Cerebellar cortex (tissue), 1 donor: Measurements from ENCODE around the gene MYPOP.

Experiments
- DNase-seq: peaks from one replicate; pipeline ENCODE4 v3.0.0-alpha.2; 2015; ENCODE audit warnings: low spot score

The MYPOP gene, protein sequence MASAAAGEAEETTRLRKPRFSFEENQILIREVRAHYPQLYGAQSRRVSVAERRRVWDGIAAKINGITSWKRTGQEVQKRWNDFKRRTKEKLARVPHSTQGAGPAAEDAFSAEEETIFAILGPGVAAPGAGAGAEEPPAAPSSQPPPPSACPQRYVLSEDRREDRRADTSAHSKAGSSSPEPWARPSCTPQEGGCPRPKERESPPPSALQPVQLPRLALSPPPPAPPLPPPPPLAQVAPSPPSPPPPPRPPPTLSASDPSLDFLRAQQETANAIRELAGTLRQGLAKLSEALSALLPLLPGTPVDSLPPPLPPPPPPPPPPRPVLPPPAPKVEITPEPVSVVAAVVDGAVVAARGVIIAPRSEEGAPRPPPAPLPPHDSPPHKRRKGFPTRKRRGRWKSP

DNA sequence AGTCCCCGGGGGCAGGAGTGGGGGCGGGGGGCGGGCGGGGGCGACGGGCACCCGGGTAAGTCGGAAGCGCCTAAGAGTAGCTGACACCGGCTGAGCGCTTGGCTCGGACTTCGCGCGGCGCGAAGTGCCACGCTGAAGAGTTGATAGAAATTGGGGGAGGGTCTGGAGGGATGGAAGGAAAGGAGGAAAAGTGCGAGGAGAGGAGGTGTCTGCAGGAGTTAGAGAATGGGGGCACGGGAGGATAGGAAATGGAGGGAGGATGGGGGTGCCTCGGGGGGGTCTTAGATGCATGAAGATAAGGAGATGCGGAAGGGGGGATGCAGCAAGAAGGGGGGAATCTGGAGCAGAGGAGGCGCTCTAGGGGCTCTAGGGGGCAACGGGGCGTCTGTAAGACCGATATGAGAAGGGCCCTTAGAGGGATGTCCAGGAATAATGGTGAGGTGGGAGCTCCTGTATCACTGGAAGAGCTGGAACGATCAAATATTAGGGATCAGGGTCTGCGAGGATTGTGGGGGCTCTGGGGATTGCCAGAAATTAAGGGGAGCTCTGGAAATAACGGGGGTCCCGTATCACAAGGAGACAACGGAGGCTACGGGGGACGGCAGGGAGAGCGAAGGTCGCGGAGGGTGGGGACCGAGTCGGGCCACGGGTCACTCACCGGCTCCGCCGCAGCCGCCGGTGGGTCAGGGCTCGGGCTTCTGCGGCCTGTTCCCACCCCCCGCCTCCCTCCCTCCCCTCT lies at the start of gene MYPOP:
TSS of gene MYPOP (minus strand) at position 702 of the 739 bp plus-strand sequence. CDS start 840 bp downstream, outside the sequence.
- DNase-seq = no peak

DNA sequence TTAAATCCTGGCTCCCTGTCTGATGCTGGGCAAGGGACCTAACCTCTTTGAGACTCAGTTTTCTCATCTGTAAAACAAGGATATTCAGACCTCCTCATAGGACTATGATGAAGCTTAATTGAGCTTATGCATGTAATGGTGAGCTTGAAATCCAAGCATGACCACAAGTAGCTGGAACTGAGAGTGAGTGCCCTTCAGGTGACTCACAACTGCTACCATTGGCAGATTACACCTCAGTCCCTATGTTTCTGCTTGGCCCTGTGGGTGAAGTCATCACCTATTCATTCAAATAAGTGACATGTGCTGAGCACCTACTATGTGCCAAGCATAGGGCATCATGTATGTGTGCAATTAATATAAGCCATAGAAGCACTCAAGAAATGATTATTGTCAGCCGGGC lies 45.5 kb upstream of the MYPOP start:
- DNase-seq = no peak

DNA sequence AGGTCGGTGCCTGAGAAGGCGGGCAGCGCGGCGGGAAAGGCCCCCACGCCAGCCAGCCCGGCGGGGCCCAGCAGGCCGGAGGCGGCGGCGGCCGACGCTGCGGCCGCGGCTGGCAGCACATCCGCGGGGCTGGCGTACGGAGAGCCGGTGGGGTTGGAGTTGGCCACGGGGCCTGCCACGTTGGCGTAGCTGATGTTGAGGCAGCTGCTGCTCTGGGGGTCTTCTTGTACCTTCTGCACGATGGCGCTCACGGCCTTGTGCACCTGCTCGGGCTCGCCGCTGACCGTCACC lies 38.0 kb upstream of the MYPOP start:
- DNase-seq = no peak

DNA sequence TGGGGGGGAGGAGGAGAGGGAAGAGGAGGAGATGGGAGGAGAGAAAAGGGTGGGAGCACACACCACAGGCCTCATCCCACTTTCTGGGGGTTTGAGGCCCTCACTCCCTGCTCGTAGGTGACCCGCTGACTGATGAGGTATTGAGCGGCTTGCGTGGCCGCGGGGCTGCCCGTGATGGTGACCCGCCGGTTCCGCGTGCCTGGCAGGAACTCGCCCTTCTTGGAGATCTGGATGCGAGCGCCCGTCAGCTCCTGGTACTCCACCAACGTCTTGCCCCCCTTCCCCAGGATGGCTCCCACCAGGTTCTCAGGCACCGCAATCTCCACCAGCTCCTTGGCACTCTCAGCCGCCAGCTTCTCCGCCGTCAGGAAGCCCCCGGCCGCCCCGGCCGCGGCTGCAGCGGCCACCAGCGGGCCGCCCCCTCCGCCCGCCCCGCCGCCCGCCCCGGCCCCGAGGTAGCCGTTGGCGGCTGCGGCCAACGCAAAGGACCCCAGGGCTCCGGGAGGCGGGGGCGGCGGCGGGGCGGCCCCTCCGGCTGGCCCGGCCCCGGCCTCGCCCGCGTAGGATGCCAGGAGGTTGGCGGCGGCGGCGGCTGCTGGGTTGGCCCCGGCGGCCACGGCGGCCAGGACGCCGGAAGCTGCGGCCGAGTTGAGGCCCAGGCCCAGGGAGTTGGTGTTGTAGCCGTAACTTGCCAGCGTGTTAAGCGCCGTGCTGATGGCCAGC lies 37.5 kb upstream of the MYPOP start:
- no peak for DNase-seq

DNA sequence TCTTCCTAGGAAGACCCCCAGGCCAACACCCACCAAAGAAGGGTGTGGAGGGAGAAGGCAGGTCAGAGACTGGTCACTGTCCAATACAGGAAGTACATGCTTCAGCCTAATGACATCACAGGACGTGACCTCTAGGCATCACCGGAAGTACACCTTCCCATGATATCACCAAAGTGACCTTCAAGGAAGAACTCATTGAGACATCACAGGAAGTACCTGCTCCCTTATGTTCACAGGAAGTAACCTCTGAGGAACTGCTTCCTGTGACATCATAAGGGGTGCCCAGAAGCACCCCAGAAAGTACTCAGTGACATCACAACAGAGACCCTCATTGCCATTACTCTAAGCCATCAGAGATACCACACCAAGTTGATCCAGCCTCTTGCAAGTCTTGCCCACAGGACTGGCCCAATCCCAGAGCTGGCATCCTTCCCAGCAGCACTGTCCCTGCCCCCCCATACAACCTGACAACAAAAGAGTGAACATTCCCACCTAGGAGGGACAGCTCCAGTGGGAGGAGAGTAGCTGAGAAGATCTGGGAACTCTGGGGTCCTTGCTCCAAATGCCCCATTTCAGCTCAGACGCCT lies 36.4 kb upstream of the MYPOP start:
- DNase-seq = no peak

DNA sequence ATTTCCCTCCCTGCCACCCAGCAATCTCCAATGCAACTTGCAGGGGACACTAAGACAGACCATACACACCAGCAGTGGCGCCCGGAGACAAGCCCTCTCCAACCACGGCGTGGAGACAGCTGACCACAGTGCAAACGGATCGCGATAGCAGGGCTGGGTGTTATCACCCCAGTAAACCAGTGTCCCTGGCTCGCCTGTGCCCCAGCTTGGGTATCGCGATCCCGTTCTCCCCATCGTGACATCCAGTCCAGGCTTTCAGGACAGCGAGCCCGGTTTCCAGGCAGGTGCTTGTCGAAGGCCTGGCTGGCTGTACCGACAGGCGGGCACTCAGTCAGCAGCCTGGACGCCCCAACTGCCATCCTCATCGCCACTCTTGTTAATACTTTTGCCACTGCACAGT lies 32.9 kb upstream of the MYPOP start:
- no peak for DNase-seq

DNA sequence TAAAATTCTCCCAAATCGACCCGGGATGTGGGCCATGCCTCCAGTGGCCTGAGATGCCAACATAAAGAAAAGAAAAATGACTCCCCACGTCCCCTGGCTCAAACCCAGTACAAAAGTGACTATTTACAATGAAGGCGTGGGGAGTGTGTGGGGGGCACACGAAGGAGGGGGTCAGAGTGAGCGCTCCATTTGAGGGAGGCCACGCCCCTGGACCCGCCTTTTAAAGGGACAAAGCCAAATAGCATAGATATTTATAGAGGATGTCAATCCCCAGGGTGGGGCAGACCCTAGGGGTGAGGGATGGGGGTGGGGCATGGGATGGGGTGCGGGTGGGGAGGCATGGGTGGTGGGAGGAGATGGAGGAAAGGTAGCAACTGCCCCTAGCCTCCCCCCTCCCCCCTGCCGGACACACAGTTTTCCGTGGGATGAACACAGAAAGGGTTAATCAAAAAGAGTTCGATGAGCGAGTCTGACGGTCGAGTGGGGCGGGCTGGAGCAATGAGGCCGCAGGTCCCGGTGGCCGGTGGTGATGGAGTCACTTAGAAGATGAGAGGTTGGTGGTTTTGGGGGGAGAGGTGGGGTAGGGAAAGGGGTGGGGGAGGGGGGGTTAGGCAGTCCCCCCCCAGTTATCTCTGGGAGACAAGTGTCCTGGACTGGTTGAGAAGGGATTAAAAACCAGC lies 32.3 kb upstream of the MYPOP start:
- DNase-seq = no peak

DNA sequence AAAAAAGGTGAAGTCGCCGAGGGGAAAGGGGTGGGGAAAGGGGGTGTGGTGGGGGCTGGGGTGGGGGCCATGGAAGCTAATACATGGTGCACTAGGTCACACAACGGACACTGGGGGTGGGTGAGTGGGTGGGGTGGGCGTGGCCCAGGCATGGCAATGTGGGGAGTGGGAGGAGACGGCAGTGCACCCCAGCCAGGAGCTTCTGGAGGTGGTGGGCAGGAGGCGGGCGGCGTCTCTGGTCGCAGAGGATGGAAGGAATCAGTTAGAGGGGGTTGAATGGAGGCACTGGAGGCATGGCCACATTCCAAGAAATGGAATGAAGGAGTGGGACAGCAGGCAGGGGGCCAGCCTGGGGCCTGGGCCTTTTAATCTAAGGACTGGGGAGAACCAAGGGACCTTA lies 31.3 kb upstream of the MYPOP start:
- DNase-seq = no peak

DNA sequence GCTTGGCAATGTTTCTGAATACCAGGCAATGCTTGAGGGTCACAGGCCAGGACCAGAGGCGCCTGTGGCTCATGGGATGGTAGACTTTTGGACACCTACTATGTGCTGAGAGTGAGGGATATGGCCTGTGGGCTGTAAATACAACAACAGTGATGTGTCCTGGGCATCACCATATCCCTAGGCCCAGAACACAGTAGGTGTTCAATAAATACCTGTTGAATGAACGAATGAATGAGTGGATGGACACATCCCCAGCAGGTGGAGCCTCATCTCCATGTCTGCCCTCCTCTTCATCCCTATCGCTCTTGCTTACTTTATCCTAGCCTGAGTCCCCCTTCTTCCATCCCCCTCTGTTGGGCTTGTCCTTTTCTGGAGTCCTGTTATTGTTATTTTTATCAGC lies 28.6 kb upstream of the MYPOP start:
- DNase-seq = no peak

DNA sequence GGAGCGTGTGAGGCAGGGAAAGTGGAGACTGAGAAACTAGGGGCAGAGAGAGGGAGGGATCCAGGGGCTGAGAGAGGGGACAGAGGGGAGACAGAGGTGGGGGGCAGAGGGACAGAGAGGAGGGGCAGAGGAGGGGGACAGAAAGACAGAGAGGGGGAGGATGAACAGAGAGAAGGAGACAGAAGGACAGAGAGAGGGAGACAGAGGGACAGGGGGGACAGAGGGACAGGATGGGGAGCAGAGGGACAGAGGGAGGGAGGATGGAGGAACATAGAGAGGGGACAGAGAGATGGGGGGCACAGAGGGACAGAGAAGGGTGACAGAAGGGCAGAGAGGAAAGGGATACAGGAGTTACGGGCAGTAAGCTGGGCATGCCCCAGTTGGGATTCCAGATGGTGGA lies 26.8 kb upstream of the MYPOP start:
- no peak for DNase-seq

DNA sequence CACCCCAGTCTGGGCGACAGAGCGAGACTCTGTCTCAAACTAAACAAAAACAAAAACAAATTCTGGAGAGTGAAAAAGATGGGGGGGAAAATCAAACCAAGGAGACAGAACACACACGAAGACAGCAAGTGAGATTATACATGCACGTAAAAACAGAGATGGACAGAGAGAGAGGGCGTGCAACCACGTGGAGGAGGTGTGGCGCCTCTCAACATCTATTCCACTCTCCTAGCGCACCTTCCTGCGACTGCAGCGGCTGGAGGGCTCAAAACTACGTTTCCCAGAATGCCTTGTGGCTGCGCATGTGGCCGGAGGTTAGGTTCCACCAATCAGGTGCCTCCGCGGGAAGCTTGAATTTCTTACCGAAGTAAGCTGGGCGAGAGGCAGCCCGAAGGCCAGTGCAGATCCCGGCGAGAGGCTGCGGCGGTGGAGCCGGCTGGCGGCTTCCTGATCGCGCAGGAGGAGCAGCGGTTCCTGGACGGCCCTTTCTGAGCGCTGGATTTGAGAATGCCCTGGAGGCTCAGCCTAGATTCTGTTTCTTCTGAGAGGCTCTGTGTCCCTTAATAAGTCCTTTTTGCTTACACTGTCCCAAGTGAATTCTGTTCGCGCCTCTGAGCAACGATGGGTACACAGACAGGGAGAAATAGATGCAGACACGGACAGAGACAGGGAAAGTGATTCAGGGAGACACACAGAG lies 25.3 kb upstream of the MYPOP start:
- DNase-seq = peak; percentile 94

DNA sequence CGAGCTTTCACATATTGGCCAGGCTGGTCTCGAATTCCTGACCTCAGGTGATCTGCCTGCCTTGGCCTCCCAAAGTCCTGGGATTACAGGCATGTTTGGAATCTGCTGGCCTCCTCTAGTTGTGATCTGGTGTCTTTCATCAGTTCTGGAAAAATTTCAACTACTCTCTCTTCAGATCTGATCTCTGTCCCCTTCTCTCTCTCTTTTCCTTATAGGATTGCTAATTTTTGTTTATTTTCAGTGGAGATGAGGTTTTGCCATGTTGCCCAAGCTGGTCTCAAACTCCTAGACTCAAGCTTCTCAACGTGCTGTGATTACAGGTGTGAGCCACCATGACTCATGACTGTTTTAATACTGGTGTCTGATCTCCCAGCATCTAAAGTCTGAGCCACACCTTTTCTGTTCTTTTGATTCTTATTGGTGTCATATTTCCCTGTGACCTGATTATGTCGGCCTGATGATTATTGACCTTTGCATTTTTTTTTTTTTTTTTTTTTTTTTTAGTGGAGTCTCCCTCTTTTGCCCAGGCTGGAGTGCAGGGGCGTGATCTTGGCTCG lies 22.6 kb upstream of the MYPOP start:
- DNase-seq = no peak

DNA sequence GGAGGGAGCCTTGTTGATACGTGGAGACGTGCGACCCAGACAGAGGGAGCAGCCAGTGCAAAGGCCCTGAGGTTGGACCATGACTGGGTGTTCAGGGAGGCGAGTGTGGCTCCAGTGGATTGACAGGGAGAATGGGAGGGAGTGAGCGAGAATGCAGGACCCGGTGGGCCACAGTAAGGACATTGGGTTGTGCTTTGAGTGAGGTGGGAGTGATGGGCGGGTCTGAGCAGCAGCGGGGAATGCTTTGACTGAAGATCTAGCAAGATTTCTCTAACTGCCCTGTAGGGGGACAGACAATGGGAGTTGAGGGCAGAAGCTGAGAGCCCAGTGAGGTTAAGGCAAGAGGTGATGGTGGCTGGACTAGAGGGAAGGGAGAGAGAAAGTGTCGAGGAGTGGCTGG lies 19.9 kb upstream of the MYPOP start:
- DNase-seq = peak; percentile 44

DNA sequence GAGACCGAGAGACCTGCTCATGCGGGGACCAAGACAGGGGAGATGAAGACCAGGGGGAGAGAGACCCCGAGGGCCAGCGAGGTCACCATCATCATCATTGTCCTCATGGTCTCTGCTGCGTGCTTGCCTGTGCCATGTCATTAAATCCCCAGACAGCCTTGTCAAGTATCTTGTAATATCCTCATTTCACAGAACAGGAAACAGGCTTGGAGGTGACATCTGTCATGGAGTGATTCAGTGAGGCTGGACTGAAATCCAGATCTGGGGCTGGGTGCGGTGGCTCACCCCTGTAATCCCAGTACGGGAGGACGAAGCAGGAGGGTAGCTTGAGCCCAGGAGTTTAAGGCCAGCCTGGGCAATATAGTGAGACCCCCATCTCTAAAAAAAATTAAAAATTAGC lies 18.0 kb upstream of the MYPOP start:
- DNase-seq = no peak

DNA sequence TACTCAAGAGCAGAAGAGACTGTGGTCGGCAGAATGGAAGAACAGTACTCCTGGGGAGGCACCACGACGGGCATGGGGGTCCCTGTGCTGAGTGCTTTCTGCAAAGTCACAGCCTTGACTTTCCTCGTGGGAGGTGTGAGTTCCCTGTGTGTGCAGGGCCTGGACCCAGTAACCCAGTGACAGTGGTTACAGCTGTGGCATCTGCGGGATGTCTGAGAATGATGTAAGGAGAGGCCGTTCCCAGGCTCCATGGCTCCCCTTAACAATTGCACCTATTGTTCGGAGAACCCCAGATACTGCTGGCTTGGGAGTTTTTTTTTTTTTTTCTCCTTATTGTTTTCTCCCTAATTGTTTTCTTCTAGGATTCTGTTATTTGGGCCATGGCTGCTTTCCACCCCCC lies 17.3 kb upstream of the MYPOP start:
- no peak for DNase-seq

DNA sequence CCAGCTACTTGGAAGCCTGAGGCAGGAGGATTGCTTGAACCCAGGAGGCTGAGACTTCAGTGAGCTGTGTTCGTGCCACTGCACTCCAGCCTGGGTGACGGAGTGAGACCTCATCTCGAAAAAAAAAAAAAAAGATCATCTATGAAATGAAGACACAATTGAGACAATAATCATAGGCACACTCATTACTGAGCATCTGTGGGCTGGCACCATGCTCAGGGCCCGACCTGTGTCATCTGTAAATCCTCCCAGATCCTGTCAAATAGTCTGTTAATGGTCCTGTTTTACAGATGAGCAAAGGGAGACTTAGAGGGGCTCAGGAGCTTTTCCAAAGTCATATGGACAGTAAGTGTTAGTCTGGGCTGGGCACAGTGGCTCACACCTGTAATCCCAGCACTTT lies 16.3 kb upstream of the MYPOP start:
- DNase-seq = no peak

DNA sequence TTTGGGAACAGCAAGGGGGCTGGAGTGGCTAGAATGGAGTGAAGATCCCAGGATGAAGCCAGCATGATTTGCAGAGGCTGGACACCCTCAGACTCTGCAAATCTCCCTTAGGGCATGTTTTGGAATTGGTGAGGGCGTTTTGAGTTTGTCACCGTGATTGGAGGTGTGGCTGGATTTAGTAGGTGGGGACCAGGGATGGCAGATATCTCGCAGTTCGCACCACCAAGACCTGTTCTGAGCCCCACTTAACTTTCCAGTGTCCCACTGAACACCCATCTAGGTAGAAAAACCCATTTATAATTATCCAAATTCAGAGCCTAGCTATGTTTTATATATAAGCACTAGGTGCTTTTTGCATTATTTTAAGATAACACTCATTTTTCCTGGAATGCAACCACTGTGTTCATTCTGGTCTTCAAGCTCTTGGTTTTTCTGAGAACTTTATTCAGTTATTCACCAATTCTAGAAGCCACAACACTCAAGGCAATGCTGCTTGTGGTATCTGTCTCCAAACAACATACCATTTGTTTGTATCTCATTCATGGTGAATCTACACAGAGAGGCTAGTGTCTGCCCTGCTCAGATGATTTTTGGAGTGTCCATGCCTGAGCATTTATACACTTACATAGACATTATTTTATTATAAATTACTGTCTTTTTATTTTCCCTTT lies 15.1 kb upstream of the MYPOP start:
- no peak for DNase-seq

DNA sequence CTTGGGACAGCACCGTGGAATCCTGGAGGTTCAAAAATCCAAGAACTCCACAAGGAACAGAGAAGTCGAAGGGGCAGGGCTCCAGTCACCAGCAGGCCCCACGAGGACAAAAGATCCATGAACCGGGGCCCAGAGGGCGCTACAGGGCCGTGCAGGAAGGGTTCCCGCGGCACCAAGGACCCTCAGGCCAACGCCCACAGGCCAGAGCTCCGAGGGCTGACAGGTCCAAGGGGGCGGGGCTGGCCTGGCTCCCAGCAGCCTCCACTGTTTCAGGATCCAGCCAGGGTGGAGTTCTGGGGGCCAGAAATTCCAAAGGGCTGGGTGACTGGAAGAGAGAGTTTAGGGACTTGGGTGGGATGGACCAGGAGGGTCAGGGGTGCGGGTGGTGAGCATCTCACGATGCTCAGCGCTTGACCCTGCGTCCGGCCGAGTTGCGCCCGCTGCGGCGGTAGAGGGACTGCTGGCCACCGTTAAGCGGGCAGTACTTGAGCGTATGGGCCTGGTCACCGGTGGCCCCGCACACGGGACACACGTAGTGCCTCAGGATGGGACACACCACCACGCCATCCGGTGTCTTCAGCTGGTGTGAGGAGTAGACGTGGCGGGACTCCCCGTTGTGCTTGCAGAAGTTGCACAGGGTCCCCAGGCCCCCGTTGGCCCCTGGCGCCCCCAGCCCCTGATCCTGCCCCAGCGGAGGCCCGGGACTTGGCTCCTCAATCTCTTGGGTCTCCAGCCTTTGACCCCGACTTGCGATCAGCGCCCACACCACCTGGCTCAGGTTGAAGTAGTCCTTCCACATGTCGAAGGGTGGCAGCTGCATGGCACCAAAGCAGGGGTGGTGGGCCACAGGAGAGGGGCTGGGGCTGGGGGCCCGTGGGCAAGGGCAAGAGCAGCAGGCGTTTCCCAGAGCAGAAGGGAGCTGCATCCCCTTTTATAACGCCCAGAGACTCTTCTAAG lies 11.7 kb upstream of the MYPOP start, which contains the start of gene NANOS2:
TSS of gene NANOS2 (minus strand) at position 905 of the 957 bp plus-strand sequence. CDS start at position 820, 85 bp downstream.
- peak; percentile 61 for DNase-seq

DNA sequence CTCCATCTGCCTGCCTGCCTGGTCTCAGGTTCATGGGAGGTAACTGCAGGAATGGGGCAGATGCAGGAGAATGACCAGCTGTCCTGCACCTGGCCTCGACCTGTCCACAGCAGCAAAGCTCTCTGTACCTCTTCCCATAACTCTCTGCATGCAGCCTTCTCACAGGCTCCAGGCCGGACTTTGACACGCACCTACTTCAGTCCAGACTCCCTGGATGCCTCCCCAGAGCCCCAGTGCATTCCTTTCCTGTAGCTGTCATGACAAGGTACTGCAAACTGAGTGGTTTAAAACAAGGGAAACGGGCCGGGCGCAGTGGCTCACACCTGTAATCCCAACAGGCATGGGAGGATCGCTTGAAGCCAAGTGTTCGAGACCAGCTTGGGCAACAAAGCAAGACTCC lies 8.9 kb upstream of the MYPOP start:
- DNase-seq = no peak
